Esophagus squamous epithelium (tissue), 5 donors: Measurements from ENCODE around the gene PTPRN2. TPM values are rescaled to one million over a fixed set of nuclear protein-coding genes. Genes with fewer than 3 reads are reported as not detected.

Experiments used
- DNase-seq: peaks from one replicate; lab custom pipeline; 2025; lab: John Stamatoyannopoulos, UW
- H3K27ac ChIP-seq, 4 donors: fragments of 200-600 bp; sonication (generic); one replicate each; pipeline ENCODE4 v1.5.1; 2016 to 2019; ENCODE audit warnings: mild to moderate bottlenecking in 1 of 4
- H3K27me3 ChIP-seq, 4 donors: fragments of 200-600 bp; sonication (generic); 1 replicate in 3 of 4; 2 replicates in 1 of 4; pipeline versions ENCODE4 v1.5.1 to v1.6.0; 2017 to 2021; ENCODE audit warnings: antibody characterized with exemption in 1 of 4
- H3K36me3 ChIP-seq, 3 donors: fragments of 200-600 bp; sonication (generic); one replicate each; pipeline ENCODE4 v1.5.1; 2016 to 2019
- H3K4me1 ChIP-seq, 3 donors: fragments of 200-600 bp; sonication (generic); one replicate each; pipeline ENCODE4 v1.5.1; 2017 to 2019
- H3K4me3 ChIP-seq, 4 donors: fragments of 200-600 bp; sonication (generic); 1 replicate in 3 of 4; 2 replicates in 1 of 4; pipeline ENCODE4 v1.5.1; 2016 to 2019; ENCODE audit warnings: mild to moderate bottlenecking in 2 of 4, moderate library complexity in 1 of 4
- H3K9me3 ChIP-seq, 3 donors: fragments of 200-600 bp; sonication (generic); one replicate each; pipeline ENCODE4 v1.5.1; 2016 to 2019
- CTCF ChIP-seq, 6 experiments: fragments of 450-650 bp in 4 of 6; fragments of 200-600 bp in 2 of 6; sonication (generic) in 2 of 6; IDR thresholded peaks; one replicate each; pipeline ENCODE4 v1.5.1; 2016 to 2019; ENCODE audit warnings: antibody characterized with exemption in 6 of 6, mild to moderate bottlenecking in 4 of 6, moderate library complexity in 4 of 6
- POLR2A ChIP-seq, 4 donors: fragments of 450-650 bp; IDR thresholded peaks; one replicate each; pipeline ENCODE4 v1.6.1; 2017; ENCODE audit warnings: antibody characterized with exemption in 4 of 4, mild to moderate bottlenecking in 4 of 4, moderate library complexity in 3 of 4
- WGBS, 2 donors: methylation state at CpG; one replicate each; pipeline ENCODE4 v1.1.5; 2018; 5-methylcytosine and 5-hydroxymethylcytosine counted together
- intact Hi-C: fragments of 100-400 bp; cut with DNase I; formaldehyde crosslinking; loops from one replicate; pipeline ENCODE4 v1.15.0; 2022
- total RNA-seq, 4 donors: library from RNA; depleted of rRNA; stranded (reverse); fragments of >200 nt; gene quantifications; one replicate each; pipeline ENCODE4 v1.1.0, GENCODE V29; 2016
- donor health status: DM: yes; HTN: yes; CAD: no.

The PTPRN2 gene
- total RNA-seq, 4 donors from 2014 or later = 0.38 to 2.7 (median 1.0) TPM

- H3K36me3 ChIP-seq = no peaks in the 10 kb centered on the region
- TF ChIP-seq POLR2A (IDR thresholded peaks at IDR 0.05) = no peak
- H3K9me3 ChIP-seq = no peaks in the 10 kb centered on the region
- no peak overlapping the region for H3K27ac ChIP-seq
- 76 to 79% methylated on average over 15 of the region's 27 CpGs for WGBS, 2 donors
- peaks cover 0 to 17% (median 0%) of the 10 kb centered on the region in 4 donors for H3K27me3 ChIP-seq
- intact Hi-C loops = no loop called here
- no peak for DNase-seq
- no peak overlapping the region for H3K4me3 ChIP-seq
- H3K4me1 ChIP-seq = no peaks in the 10 kb centered on the region
Measured at GRCh38 chr7:157499121-157499834, 1088.3 kb downstream of the PTPRN2 start.

- intact Hi-C loops = no loop called here
- DNase-seq = no peak
- 73 to 81% methylated on average over 9 to 12 of the region's 12 CpGs for WGBS, 2 donors
- Histone ChIP-seq H3K9me3 (no peaks in the 10 kb centered on the region), H3K27ac (no peak overlapping the region), H3K27me3 (peaks cover 0 to 21% (median 0%) of the 10 kb centered on the region in 4 donors), H3K4me1 (no peaks in the 10 kb centered on the region), H3K36me3 (no peaks in the 10 kb centered on the region), H3K4me3 (no peak overlapping the region)
- TF ChIP-seq POLR2A (IDR thresholded peaks at IDR 0.05) = no peak
- TF ChIP-seq CTCF (IDR thresholded peaks at IDR 0.05) = no peak
Measured at GRCh38 chr7:157498657-157499056, 1089.0 kb downstream of the PTPRN2 start.

GRCh38 chr7:157497744-157498651 lies 1089.6 kb downstream of the PTPRN2 start:
- Histone ChIP-seq H3K4me1 (no peaks in the 10 kb centered on the region), H3K4me3 (no peak overlapping the region), H3K9me3 (no peaks in the 10 kb centered on the region), H3K36me3 (no peaks in the 10 kb centered on the region), H3K27ac (no peak overlapping the region), H3K27me3 (peaks cover 0 to 26% (median 0%) of the 10 kb centered on the region in 4 donors)
- 60 to 69% methylated on average over 16 to 17 of the region's 33 CpGs for WGBS, 2 donors
- intact Hi-C loops = no loop called here
- TF ChIP-seq CTCF (IDR thresholded peaks at IDR 0.05) = no peak
- DNase-seq = no peak

GRCh38 chr7:157497367-157497743 lies 1090.3 kb downstream of the PTPRN2 start:
- no peak for TF ChIP-seq CTCF (IDR thresholded peaks at IDR 0.05)
- no peak for TF ChIP-seq POLR2A (IDR thresholded peaks at IDR 0.05)
- whole genome bisulfite sequencing, 2 donors = 73 to 84% methylated on average over 5 to 8 of the region's 8 CpGs

GRCh38 chr7:157496416-157497275 lies 1091.0 kb downstream of the PTPRN2 start:
- DNase-seq = no peak
- Histone ChIP-seq H3K4me1 (no peaks in the 10 kb centered on the region), H3K27me3 (peaks cover 0 to 23% (median 0%) of the 10 kb centered on the region in 4 donors), H3K36me3 (no peaks in the 10 kb centered on the region), H3K9me3 (no peaks in the 10 kb centered on the region), H3K4me3 (no peak overlapping the region), H3K27ac (no peak overlapping the region)
- 61 to 66% methylated on average over 23 to 30 of the region's 31 CpGs for WGBS, 2 donors
- intact Hi-C loops = no loop called here
- TF ChIP-seq CTCF (IDR thresholded peaks at IDR 0.05) (no peak), POLR2A (IDR thresholded peaks at IDR 0.05) (no peak)

More at GRCh38 chr7:157497367-157497743, 1090.3 kb downstream of the PTPRN2 start:
- Histone ChIP-seq H3K4me3 (no peak overlapping the region), H3K4me1 (no peaks in the 10 kb centered on the region), H3K9me3 (no peaks in the 10 kb centered on the region), H3K36me3 (no peaks in the 10 kb centered on the region), H3K27ac (no peak overlapping the region), H3K27me3 (peaks cover 0 to 25% (median 0%) of the 10 kb centered on the region in 4 donors)
- no peak for DNase-seq
- intact Hi-C loops = no loop called here
